HEK293T (cell line): ENCODE measurements around the gene PKP3.

Experiments
- CTCF ChIA-PET: fragments of 350-600 bp; formaldehyde crosslinking; extraction: SDS; loops from one replicate; lab custom pipeline; 2021; ENCODE audit warnings: antibody characterized with exemption, inconsistent platforms; lab: Yijun Ruan, JAX
- POLR2A ChIA-PET: fragments of 350-600 bp; formaldehyde crosslinking; extraction: SDS; loops from one replicate; lab custom pipeline; 2020; ENCODE audit warnings: antibody characterized with exemption, inconsistent platforms; lab: Yijun Ruan, JAX
- DNase-seq: peaks from one replicate; pipeline ENCODE4 v3.0.0; 2012; ENCODE audit warnings: mixed read lengths; ENCODE audit errors: extremely low spot score
- ARNT ChIP-seq: fragments of 450-650 bp; IDR thresholded peaks from 2 replicates; pipeline ENCODE4 v1.6.1; 2017; ENCODE audit warnings: mild to moderate bottlenecking
- BHLHE40 ChIP-seq: fragments of 450-650 bp; IDR thresholded peaks from 2 replicates; pipeline ENCODE4 v1.6.1; 2016; ENCODE audit warnings: mild to moderate bottlenecking, moderate library complexity, borderline replicate concordance
- CTBP1 ChIP-seq: fragments of 450-650 bp; IDR thresholded peaks from 2 replicates; pipeline ENCODE4 v1.6.1; 2016; ENCODE audit warnings: borderline replicate concordance
- ELF4 ChIP-seq: fragments of 450-650 bp; IDR thresholded peaks from 2 replicates; pipeline ENCODE4 v1.6.1; 2017; ENCODE audit warnings: antibody characterized with exemption
- FOXA1 ChIP-seq: fragments of 450-650 bp; IDR thresholded peaks from 2 replicates; pipeline ENCODE4 v1.6.1; 2016; ENCODE audit warnings: mild to moderate bottlenecking
- FOXK2 ChIP-seq: fragments of 450-650 bp; IDR thresholded peaks from 2 replicates; pipeline ENCODE4 v1.6.1; 2016; ENCODE audit warnings: mild to moderate bottlenecking
- FOXM1 ChIP-seq: fragments of 450-650 bp; IDR thresholded peaks from 2 replicates; pipeline ENCODE4 v1.6.1; 2017; ENCODE audit warnings: mild to moderate bottlenecking, borderline replicate concordance
- HDGF ChIP-seq: fragments of 450-650 bp; IDR thresholded peaks from 2 replicates; pipeline ENCODE4 v1.6.1; 2017; ENCODE audit warnings: antibody characterized with exemption, borderline replicate concordance
- L3MBTL2 ChIP-seq: fragments of 450-650 bp; conservative IDR thresholded peaks from 2 replicates; pipeline ENCODE4 v1.6.1; 2016; ENCODE audit warnings: mild to moderate bottlenecking
- LEF1 ChIP-seq: fragments of 450-650 bp; IDR thresholded peaks from 2 replicates; pipeline ENCODE4 v1.6.1; 2017; ENCODE audit warnings: mild to moderate bottlenecking, borderline replicate concordance
- NFRKB ChIP-seq: fragments of 450-650 bp; IDR thresholded peaks from 2 replicates; pipeline ENCODE4 v1.6.1; 2016; ENCODE audit warnings: mild to moderate bottlenecking, moderate library complexity
- SP1 ChIP-seq: fragments of 450-650 bp; IDR thresholded peaks from 2 replicates; pipeline ENCODE4 v1.6.1; 2017
- SUZ12 ChIP-seq: fragments of 450-650 bp; IDR thresholded peaks from 2 replicates; pipeline ENCODE4 v1.6.1; 2016; ENCODE audit warnings: mild to moderate bottlenecking
- TARDBP ChIP-seq: fragments of 450-650 bp; IDR thresholded peaks from 2 replicates; pipeline ENCODE4 v1.6.1; 2016
- ZNF384 ChIP-seq: fragments of 450-650 bp; IDR thresholded peaks from 2 replicates; pipeline ENCODE4 v1.6.1; 2016
- TF ChIP-seq, protein P1 (sequence below): fragments of 450-650 bp; IDR thresholded peaks from 2 replicates; pipeline ENCODE4 v1.6.1; 2016

Gene PKP3

DNA sequence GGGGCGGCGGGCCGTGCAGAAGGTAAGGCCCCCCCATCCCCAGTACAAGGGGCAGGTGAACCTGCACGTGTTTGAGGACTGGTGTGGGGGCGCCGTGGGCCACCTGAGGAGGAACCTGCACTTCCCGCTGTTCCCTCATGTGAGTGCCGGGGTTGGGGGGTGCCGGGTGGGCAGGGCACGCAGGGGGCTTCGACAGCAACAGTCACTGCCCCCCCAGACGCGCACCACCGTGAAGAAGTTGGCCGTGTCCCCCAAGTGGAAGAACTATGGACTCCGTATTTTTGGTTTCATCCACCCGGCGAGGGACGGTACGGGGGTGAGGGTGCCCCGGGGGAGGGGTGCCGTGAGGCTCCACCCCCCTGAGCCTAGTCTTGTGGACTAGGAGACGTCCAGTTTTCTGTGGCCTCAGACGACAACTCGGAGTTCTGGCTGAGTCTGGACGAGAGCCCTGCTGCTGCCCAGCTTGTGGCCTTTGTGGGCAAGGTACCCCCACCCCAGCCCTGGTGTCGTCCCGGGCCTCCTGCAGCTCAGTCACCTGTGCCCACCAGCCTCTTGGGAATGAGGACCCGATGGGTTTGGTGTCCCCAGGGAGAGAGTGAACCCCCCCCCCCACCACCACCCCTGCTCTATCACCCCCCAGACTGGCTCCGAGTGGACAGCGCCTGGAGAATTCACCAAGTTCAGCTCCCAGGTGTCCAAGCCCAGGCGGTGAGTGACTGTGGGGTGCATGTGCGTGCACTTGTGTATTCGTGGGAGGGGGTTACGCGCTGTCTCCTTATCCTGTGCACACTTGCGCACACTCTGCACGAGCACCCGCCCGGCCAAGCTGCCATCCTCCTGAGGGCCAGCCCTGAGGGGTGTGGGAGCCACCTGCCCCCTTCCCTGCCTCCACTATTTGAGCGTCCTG is 20.9 kb upstream of the PKP3 start:
- POLR2A ChIA-PET = no interaction called here
- TF ChIP-seq L3MBTL2 (no peak), FOXK2 (no peak), ZNF384 (no peak), FOXM1 (no peak), FOXA1 (no peak), CTBP1 (no peak), BHLHE40 (no peak), NFRKB (no peak), ELF4 (no peak), HDGF (no peak), LEF1 (no peak)
- TF ChIP-seq, protein P1, sequence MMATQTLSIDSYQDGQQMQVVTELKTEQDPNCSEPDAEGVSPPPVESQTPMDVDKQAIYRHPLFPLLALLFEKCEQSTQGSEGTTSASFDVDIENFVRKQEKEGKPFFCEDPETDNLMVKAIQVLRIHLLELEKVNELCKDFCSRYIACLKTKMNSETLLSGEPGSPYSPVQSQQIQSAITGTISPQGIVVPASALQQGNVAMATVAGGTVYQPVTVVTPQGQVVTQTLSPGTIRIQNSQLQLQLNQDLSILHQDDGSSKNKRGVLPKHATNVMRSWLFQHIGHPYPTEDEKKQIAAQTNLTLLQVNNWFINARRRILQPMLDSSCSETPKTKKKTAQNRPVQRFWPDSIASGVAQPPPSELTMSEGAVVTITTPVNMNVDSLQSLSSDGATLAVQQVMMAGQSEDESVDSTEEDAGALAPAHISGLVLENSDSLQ = no peak
- no peak for DNase-seq
- CTCF ChIA-PET = no interaction called here

DNA sequence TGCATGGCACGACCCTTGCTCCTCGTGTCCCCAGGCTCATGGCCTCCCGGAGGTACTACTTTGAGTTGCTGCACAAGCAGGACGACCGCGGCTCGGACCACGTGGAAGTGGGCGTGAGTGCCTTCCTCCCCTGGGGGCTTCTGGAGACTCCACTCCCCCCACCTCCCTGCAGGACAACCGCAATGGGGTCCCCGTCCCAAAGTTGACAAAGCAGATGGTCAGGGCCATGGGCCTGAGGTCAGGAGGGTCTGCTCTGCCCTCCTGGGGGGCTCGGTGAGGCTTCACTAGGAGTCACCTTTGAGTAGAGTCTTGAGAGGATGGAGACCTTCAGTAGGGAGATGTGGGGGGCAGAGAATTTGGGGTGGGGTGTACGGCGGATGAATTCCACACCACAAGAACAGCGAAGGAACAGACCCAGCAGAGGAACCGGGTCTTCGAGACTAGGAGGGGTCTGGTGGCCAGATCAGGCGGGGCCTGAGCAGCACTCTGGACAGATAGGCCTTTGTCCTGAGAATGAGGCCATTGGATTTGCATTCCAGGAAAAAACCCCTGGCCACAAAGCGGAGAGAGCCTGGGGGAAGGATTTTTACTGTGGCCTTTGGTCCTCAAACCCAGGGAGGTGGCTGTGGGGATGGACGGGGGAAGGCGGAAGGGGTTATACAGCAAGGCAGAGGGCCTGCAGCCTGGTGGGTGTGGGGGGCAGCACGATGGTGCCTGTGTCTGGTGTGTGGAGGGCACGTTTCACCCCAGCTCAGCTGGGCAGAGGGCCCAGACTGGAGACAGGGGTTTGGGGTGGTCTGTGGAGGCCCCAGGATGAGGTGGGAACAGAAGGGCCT is 20.1 kb upstream of the PKP3 start:
- no peak for DNase-seq
- CTCF ChIA-PET = no interaction called here
- TF ChIP-seq FOXK2 (no peak), ZNF384 (no peak), SP1 (no peak), L3MBTL2 (no peak), CTBP1 (no peak), ARNT (no peak), TARDBP (no peak), BHLHE40 (no peak), HDGF (no peak), SUZ12 (no peak), FOXM1 (no peak), FOXA1 (no peak), LEF1 (no peak), ELF4 (no peak)
- TF ChIP-seq, protein P1 = no peak
- POLR2A ChIA-PET = no interaction called here

DNA sequence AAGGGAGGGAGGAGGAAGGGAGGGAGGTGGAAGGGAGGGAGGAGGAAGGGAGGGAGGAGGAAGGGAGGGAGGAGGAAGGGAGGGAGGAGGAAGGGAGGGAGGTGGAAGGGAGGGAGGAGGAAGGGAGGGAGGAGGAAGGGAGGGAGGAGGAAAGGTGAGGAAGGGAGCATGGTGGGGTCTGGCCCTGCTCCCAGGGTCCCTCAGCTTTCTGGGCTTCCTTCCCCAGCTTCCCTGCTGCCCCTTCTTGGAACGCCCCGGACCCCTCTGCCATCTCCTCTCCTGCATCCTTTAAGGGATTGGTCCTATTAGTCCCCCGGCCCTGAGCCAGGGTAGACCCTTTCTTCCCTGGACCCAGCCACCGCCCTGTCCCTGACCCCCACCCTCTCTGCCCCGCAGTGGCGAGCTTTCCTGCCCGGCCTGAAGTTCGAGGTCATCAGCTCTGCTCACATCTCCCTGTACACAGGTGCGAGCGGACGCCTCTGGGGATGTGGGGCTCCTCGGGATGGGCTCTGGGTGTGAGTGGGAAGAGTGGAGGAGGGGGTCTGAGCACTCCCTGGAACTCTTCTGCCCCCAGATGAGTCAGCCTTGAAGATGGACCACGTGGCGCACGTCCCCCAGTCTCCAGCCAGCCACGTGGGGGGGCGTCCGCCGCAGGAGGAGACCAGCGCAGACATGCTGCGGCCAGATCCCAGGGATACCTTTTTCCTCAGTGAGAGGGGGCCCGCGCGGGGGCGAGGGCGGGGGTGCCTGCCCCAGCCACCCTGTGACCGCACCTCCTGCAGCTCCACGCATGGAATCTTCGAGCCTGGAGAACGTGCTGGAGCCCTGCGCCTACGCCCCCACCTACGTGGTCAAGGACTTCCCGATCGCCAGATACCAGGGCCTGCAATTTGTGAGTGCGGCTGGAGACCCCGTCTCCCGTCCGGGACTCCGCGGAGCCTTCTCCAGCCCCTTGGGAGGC is 18.7 kb upstream of the PKP3 start:
- POLR2A ChIA-PET = no interaction called here

DNA sequence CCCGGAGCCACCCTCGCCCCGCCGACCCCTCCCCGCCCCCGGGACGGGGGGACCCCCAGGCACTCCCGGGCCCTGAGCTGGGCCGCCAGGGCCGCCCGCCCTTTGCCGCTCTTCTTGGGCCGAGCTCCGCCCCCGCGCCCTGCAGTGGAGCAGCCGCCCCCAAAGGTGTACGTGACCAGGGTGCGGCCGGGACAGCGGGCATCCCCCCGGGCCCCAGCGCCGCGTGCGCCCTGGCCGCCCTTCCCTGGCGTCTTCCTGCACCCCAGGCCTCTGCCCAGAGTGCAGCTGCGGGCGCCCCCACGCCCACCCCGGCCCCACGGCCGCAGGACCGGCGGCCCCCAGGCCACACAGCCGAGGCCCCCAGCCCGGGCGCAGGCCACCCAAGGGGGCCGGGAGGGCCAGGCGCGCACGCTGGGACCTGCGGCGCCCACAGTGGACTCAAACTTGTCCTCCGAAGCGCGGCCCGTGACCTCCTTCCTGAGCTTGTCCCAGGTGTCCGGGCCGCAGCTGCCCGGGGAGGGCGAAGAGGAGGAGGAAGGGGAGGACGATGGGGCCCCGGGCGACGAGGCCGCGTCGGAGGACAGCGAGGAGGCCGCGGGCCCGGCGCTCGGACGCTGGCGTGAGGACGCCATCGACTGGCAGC is 17.4 kb upstream of the PKP3 start:
- ChIA-PET CTCF (no interaction called here), POLR2A (no interaction called here)
- no peak for DNase-seq
- TF ChIP-seq BHLHE40 (no peak), ZNF384 (no peak), HDGF (no peak), FOXM1 (no peak), SP1 (no peak), FOXA1 (no peak), LEF1 (no peak), NFRKB (no peak), FOXK2 (no peak), ELF4 (no peak), TARDBP (no peak), CTBP1 (no peak), ARNT (no peak)
- TF ChIP-seq, protein P1 = no peak

More for the DNA sequence above, 18.7 kb upstream of the PKP3 start:
- CTCF ChIA-PET = no interaction called here
- no peak for DNase-seq
- no peak for TF ChIP-seq CTBP1
- TF ChIP-seq ARNT = no peak
- TF ChIP-seq ELF4 = no peak
- TF ChIP-seq, protein P1 = no peak
- no peak for TF ChIP-seq HDGF
- no peak for TF ChIP-seq FOXK2
- no peak for TF ChIP-seq FOXA1
- TF ChIP-seq NFRKB = no peak
- no peak for TF ChIP-seq LEF1
